ENCODE data around the gene MCAT.

The MCAT gene

DNA sequence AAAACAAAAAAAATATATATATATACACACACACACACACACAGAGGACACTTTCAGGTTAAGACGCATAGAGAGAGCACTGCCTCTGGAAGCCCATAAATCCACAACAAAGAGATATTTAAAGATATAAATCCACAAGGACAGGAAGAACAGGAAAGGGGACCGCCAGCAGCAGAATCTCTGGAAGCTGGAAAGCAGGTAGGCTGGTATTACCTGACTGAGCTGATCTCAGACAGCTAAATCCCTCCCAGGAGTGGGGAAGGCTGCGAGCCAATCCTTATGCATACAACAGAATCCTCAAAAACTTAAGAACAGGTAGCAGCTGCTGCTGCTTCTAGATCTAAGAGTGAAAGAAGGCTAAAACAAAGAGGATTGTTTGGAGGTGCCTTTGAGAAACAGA is 1.8 kb upstream of the MCAT start:
- Histone ChIP-seq H3K4me3 (ENCODE audit: low read length) (no peak overlapping the region), H3K27me3 (replicated peaks; ENCODE audit: insufficient read depth, low read length) (no peaks in the 10 kb centered on the region), H4K20me1 (ENCODE audit: insufficient read depth, low read length) (no peaks in the 10 kb centered on the region), H3K9me2 (replicated peaks; ENCODE audit: insufficient read depth, low read length) (no peaks in the 10 kb centered on the region), H3K79me2 (ENCODE audit: low read length) (peaks cover 24% of the 10 kb centered on the region), H3K9me3 (replicated peaks; ENCODE audit: insufficient read depth, low read length) (no peaks in the 10 kb centered on the region), H3F3A (ENCODE audit: insufficient read depth, low read length) (peaks cover 8% of the 10 kb centered on the region), H3K27ac (ENCODE audit: low read length) (no peak overlapping the region), H3K4me1 (ENCODE audit: low read length) (peaks cover 9% of the 10 kb centered on the region), H3K36me3 (replicated peaks; ENCODE audit: insufficient read depth, low read length) (peaks cover 3% of the 10 kb centered on the region; the same call in 1 of the 2 replicates), H3K9ac (ENCODE audit: low read length) (no peak overlapping the region), H2AFZ (ENCODE audit: low read length) (no peak overlapping the region), H3K4me2 (ENCODE audit: low read depth, low read length) (no peak overlapping the region)
- no peak for TF ChIP-seq EZH2 (optimal IDR thresholded peaks at IDR 0.05; ENCODE audit: low read depth, low read length)
- TF ChIP-seq EZH2phosphoT487 (IDR thresholded peaks at IDR 0.05; ENCODE audit: low read length): no peak
- TF ChIP-seq, protein P1, sequence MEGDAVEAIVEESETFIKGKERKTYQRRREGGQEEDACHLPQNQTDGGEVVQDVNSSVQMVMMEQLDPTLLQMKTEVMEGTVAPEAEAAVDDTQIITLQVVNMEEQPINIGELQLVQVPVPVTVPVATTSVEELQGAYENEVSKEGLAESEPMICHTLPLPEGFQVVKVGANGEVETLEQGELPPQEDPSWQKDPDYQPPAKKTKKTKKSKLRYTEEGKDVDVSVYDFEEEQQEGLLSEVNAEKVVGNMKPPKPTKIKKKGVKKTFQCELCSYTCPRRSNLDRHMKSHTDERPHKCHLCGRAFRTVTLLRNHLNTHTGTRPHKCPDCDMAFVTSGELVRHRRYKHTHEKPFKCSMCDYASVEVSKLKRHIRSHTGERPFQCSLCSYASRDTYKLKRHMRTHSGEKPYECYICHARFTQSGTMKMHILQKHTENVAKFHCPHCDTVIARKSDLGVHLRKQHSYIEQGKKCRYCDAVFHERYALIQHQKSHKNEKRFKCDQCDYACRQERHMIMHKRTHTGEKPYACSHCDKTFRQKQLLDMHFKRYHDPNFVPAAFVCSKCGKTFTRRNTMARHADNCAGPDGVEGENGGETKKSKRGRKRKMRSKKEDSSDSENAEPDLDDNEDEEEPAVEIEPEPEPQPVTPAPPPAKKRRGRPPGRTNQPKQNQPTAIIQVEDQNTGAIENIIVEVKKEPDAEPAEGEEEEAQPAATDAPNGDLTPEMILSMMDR (IDR thresholded peaks at IDR 0.05; ENCODE audit: low read length): no peak
- DNase-seq: no peak

DNA sequence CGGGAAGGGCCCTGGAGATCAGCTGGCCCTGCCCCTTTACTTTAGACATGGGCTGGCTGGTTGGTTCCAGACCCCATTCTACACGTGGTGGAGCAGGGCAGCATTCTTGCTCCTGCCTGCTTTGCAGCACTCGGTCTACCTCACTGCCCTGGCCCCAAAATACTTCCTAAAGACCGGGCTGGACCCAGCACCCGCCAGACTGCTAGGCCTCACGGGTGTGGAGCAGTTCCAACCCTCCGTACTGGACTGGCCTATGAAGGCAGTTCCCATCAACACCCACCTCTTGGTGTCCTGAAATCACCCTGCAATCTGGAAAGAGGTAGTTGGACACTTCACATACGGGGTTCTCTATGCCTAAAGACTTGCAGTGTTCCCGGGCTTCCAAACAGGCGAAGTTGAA is 6.4 kb downstream of the MCAT start:
- Histone ChIP-seq H3K9ac (ENCODE audit: low read length) (no peak overlapping the region), H3K9me2 (replicated peaks; ENCODE audit: insufficient read depth, low read length) (no peaks in the 10 kb centered on the region), H2AFZ (ENCODE audit: low read length) (no peak overlapping the region), H3K4me3 (ENCODE audit: low read length) (no peak overlapping the region), H3K27ac (ENCODE audit: low read length) (no peak overlapping the region), H3K27me3 (replicated peaks; ENCODE audit: insufficient read depth, low read length) (no peaks in the 10 kb centered on the region), H3K79me2 (ENCODE audit: low read length) (peaks cover 17% of the 10 kb centered on the region), H3K9me3 (replicated peaks; ENCODE audit: insufficient read depth, low read length) (no peaks in the 10 kb centered on the region), H3F3A (ENCODE audit: insufficient read depth, low read length) (no peaks in the 10 kb centered on the region), H4K20me1 (ENCODE audit: insufficient read depth, low read length) (no peaks in the 10 kb centered on the region), H3K4me2 (ENCODE audit: low read depth, low read length) (no peak overlapping the region), H3K36me3 (replicated peaks; ENCODE audit: insufficient read depth, low read length) (peaks cover 5% of the 10 kb centered on the region; the same call in 1 of the 2 replicates), H3K4me1 (ENCODE audit: low read length) (no peaks in the 10 kb centered on the region)
- no peak for DNase-seq
- TF ChIP-seq EZH2phosphoT487 (IDR thresholded peaks at IDR 0.05; ENCODE audit: low read length) (no peak), EZH2 (optimal IDR thresholded peaks at IDR 0.05; ENCODE audit: low read depth, low read length) (no peak)
- TF ChIP-seq, protein P1 (IDR thresholded peaks at IDR 0.05; ENCODE audit: low read length): no peak

DNA sequence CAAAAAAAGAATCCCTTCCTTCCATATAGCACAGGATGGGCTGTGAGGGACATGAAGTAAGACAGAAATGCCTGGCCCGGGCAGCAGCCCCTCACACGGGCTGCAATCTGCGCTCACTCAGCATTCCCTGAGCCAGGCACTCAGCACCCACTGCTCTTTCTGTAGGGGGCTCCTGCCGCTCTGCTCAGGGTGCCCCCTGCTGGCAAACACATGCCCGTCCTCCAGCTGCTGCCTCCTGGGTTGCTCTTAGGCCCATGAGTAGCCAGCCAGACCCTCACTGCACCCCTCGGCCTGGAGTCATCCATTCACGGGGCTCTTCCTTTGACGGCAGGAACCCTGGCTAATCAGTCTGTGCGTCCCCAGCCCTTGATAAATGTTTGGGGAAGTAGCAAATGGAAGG is 6.9 kb downstream of the MCAT start:
- no peaks in the 10 kb centered on the region for H4K20me1 ChIP-seq (ENCODE audit: insufficient read depth, low read length)
- no peak overlapping the region for H2AFZ ChIP-seq (ENCODE audit: low read length)
- no peak for TF ChIP-seq EZH2phosphoT487 (IDR thresholded peaks at IDR 0.05; ENCODE audit: low read length)
- TF ChIP-seq, protein P1 (IDR thresholded peaks at IDR 0.05; ENCODE audit: low read length): peak; percentile 56
- no peak for TF ChIP-seq EZH2 (optimal IDR thresholded peaks at IDR 0.05; ENCODE audit: low read depth, low read length)
- H3K9me3 ChIP-seq (replicated peaks; ENCODE audit: insufficient read depth, low read length): no peaks in the 10 kb centered on the region
- no peak for DNase-seq
- H3K4me1 ChIP-seq (ENCODE audit: low read length): no peaks in the 10 kb centered on the region
- H3K27ac ChIP-seq (ENCODE audit: low read length): no peak overlapping the region
- peaks cover 5% of the 10 kb centered on the region; the same call in 1 of the 2 replicates for H3K36me3 ChIP-seq (replicated peaks; ENCODE audit: insufficient read depth, low read length)
- H3K79me2 ChIP-seq (ENCODE audit: low read length): peaks cover 13% of the 10 kb centered on the region
- no peak overlapping the region for H3K4me3 ChIP-seq (ENCODE audit: low read length)
- no peaks in the 10 kb centered on the region for H3K9me2 ChIP-seq (replicated peaks; ENCODE audit: insufficient read depth, low read length)
- no peaks in the 10 kb centered on the region for H3F3A ChIP-seq (ENCODE audit: insufficient read depth, low read length)
- H3K27me3 ChIP-seq (replicated peaks; ENCODE audit: insufficient read depth, low read length): no peaks in the 10 kb centered on the region
- no peak overlapping the region for H3K9ac ChIP-seq (ENCODE audit: low read length)
- no peak overlapping the region for H3K4me2 ChIP-seq (ENCODE audit: low read depth, low read length)

Measured in MM.1S (cell line).